Hepatocyte (in vitro differentiated cells): ENCODE measurements around the gene TANC1. TPM values are rescaled to one million over a fixed set of nuclear protein-coding genes. Genes with fewer than 3 reads are reported as not detected.

Source experiments
- DNase-seq: peaks from one replicate; pipeline ENCODE4 v3.0.0-alpha.2; 2016; ENCODE audit warnings: low spot score
- H2AFZ ChIP-seq: fragments of 200-600 bp; sonication (generic); 2 replicates; pipeline ENCODE4 v1.6.0; 2016; ENCODE audit warnings: antibody characterized with exemption, mild to moderate bottlenecking
- H3K27ac ChIP-seq: fragments of 200-600 bp; sonication (generic); 2 replicates; pipeline ENCODE4 v1.5.1; 2016; ENCODE audit warnings: mild to moderate bottlenecking
- H3K27me3 ChIP-seq: fragments of 200-600 bp; sonication (generic); 2 replicates; pipeline ENCODE4 v1.6.1; 2016
- H3K36me3 ChIP-seq: fragments of 200-600 bp; sonication (generic); replicated peaks from 2 replicates; pipeline ENCODE4 v1.5.1; 2016; ENCODE audit warnings: low read depth; ENCODE audit not compliant: insufficient read depth
- H3K4me1 ChIP-seq: fragments of 200-600 bp; sonication (generic); 2 replicates; pipeline ENCODE4 v1.5.1; 2016; ENCODE audit warnings: mild to moderate bottlenecking, moderate library complexity; ENCODE audit not compliant: insufficient read depth
- H3K4me2 ChIP-seq: fragments of 200-600 bp; sonication (generic); 2 replicates; pipeline ENCODE4 v1.6.0; 2016
- H3K4me3 ChIP-seq: fragments of 200-600 bp; sonication (generic); 2 replicates; pipeline ENCODE4 v1.5.1; 2016; ENCODE audit warnings: mild to moderate bottlenecking
- H3K79me2 ChIP-seq: fragments of 200-600 bp; sonication (generic); 2 replicates; pipeline ENCODE4 v1.6.0; 2017; ENCODE audit warnings: mild to moderate bottlenecking
- H3K9me2 ChIP-seq: fragments of 200-600 bp; sonication (generic); replicated peaks from 2 replicates; pipeline ENCODE4 v1.6.0; 2017; ENCODE audit warnings: mild to moderate bottlenecking; ENCODE audit not compliant: insufficient read depth
- H3K9me3 ChIP-seq: fragments of 200-600 bp; sonication (generic); 2 replicates; pipeline ENCODE4 v1.5.1; 2016; ENCODE audit warnings: low read depth, mild to moderate bottlenecking
- H4K20me1 ChIP-seq: fragments of 200-600 bp; sonication (generic); 2 replicates; pipeline ENCODE4 v1.6.0; 2016; ENCODE audit warnings: mild to moderate bottlenecking; ENCODE audit not compliant: insufficient read depth, poor library complexity, severe bottlenecking
- EZH2 ChIP-seq: fragments of 200-600 bp; sonication (generic); IDR thresholded peaks from 2 replicates; pipeline ENCODE4 v1.6.1; 2016; ENCODE audit warnings: antibody characterized with exemption, mild to moderate bottlenecking, borderline replicate concordance
- EZH2phosphoT487 ChIP-seq: fragments of 200-600 bp; sonication (generic); IDR thresholded peaks from one replicate; pipeline ENCODE4 v1.6.1; 2018; ENCODE audit warnings: antibody characterized with exemption, mild to moderate bottlenecking, low read depth, moderate library complexity; ENCODE audit not compliant: unreplicated experiment, severe bottlenecking
- WGBS: methylation state at CpG from one replicate; pipeline ENCODE4 v1.1.6; 2016; ENCODE audit warnings: low lambda C conversion rate; ENCODE audit errors: missing lambda C conversion rate; 5-methylcytosine and 5-hydroxymethylcytosine counted together
- polyA plus RNA-seq: library from polyadenylated mRNA; unstranded; fragments of >200 nt; fragmentation: Nextera tagmentation; extraction: Ambion mirVana; gene quantifications from 2 replicates; pipeline ENCODE4 v1.2.1, GENCODE V29; 2016
- total RNA-seq: library from RNA; depleted of rRNA; stranded (reverse); fragments of >200 nt; gene quantifications from 2 replicates; pipeline ENCODE4 v1.2.3, GENCODE V29; 2014
- TF ChIP-seq, protein P1 (sequence below): fragments of 200-600 bp; sonication (generic); IDR thresholded peaks from 2 replicates; pipeline ENCODE4 v1.5.1; 2016; ENCODE audit warnings: antibody characterized with exemption, mild to moderate bottlenecking; ENCODE audit not compliant: poor library complexity

Gene TANC1
- total and polyA plus RNA-seq, 2 experiments from 2014 or later = 8.3 to 18.5 TPM

DNA sequence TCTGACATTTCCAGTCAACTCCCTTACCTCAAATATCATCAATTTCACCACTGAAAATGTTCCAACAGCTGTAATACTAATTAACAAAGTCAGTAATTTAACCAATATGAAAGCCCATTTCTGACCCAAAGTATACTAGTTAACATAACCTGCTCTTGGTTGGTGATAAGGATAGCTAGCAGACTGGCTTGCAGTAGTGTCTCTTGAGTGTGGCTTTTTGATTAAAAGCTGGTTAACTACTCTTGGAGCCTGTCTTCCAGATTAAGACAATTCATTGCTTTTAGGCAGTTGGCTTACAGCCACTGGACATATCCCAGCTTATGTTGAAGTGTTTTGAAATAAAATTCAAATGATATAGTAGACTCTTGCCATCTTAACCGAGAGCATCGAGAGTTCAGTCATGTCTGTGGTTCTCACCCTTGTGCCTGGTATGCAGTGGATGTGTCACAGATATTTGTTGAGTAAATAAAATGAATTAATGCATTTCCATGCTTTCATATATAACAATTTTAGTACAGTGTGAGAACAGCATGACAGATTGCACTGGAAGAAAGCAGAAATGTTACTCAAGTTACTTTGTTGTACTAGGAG lies 158.1 kb downstream of the TANC1 start:
- Histone ChIP-seq H3K9me2 (no peaks in the 10 kb centered on the region), H3K27ac (no peak overlapping the region), H3K9me3 (no peaks in the 10 kb centered on the region), H3K79me2 (peaks cover 34% of the 10 kb centered on the region), H3K4me3 (no peak overlapping the region), H3K36me3 (no peaks in the 10 kb centered on the region), H4K20me1 (no peaks in the 10 kb centered on the region), H3K4me1 (peaks cover 25% of the 10 kb centered on the region), H2AFZ (no peak overlapping the region), H3K4me2 (no peak overlapping the region), H3K27me3 (no peaks in the 10 kb centered on the region)
- 77% methylated on average over 2 of the region's 2 CpGs for WGBS
- DNase-seq = no peak
- TF ChIP-seq EZH2phosphoT487 = no peak

DNA sequence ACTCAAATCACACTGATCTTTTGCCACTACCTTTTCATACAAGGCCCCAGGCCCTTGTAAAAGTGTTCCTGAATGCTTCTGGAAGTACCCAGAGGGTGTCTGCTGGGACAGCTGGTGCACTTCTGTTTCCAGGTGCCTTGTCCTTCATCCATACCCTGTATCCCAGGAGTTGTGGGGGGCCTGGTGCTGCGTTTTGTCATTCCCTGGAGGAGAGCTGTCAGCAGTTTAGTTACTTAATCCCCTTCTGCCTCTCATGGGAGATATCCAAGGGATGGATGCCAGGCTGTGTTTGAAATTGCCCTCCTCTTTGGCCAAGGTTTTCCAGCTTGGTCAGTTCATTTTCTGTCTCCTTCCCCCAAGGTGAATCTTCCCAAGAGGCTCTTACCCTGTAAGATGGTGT lies 159.8 kb downstream of the TANC1 start:
- H3K79me2 ChIP-seq = peaks cover 19% of the 10 kb centered on the region
- TF ChIP-seq EZH2phosphoT487 (no peak), EZH2 (no peak)
- TF ChIP-seq, protein P1, sequence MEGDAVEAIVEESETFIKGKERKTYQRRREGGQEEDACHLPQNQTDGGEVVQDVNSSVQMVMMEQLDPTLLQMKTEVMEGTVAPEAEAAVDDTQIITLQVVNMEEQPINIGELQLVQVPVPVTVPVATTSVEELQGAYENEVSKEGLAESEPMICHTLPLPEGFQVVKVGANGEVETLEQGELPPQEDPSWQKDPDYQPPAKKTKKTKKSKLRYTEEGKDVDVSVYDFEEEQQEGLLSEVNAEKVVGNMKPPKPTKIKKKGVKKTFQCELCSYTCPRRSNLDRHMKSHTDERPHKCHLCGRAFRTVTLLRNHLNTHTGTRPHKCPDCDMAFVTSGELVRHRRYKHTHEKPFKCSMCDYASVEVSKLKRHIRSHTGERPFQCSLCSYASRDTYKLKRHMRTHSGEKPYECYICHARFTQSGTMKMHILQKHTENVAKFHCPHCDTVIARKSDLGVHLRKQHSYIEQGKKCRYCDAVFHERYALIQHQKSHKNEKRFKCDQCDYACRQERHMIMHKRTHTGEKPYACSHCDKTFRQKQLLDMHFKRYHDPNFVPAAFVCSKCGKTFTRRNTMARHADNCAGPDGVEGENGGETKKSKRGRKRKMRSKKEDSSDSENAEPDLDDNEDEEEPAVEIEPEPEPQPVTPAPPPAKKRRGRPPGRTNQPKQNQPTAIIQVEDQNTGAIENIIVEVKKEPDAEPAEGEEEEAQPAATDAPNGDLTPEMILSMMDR = no peak
- H4K20me1 ChIP-seq = no peaks in the 10 kb centered on the region
- H2AFZ ChIP-seq = no peak overlapping the region
- no peak overlapping the region for H3K4me2 ChIP-seq
- H3K27ac ChIP-seq = no peak overlapping the region
- 78% methylated on average over 1 of the region's 1 CpG for WGBS
- no peaks in the 10 kb centered on the region for H3K9me3 ChIP-seq
- no peak for DNase-seq
- H3K36me3 ChIP-seq = no peaks in the 10 kb centered on the region
- peaks cover 33% of the 10 kb centered on the region for H3K4me1 ChIP-seq
- H3K4me3 ChIP-seq = no peak overlapping the region
- H3K9me2 ChIP-seq = no peaks in the 10 kb centered on the region
- no peaks in the 10 kb centered on the region for H3K27me3 ChIP-seq

DNA sequence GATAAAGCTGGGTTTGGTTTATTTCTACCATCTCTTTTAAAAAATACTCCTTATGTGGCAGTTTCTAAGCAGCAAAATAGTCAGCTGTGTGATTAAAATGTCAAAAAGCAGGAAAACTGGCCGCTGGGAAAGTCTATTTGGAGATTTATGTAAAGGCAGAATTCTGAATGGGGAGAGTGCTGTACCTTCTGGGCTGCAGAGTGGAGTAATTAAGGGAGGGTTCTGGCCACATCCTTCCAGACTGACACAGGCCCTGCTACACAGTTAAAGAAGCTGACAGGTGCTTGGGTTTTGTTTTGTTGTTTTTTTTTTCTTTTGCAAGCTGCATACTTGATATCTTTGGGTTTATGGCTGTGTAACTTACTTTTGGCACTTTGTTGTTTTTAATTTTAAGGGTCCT lies 160.8 kb downstream of the TANC1 start:
- H3K4me2 ChIP-seq = no peak overlapping the region
- H3K27ac ChIP-seq = no peak overlapping the region
- WGBS = 58% methylated on average over 1 of the region's 1 CpG
- TF ChIP-seq EZH2 (no peak), EZH2phosphoT487 (no peak)
- TF ChIP-seq, protein P1 = no peak
- DNase-seq = no peak
- H3K36me3 ChIP-seq = no peaks in the 10 kb centered on the region
- H3K4me1 ChIP-seq = peaks cover 25% of the 10 kb centered on the region
- H3K9me2 ChIP-seq = no peaks in the 10 kb centered on the region
- H3K79me2 ChIP-seq = peaks cover 19% of the 10 kb centered on the region
- H3K4me3 ChIP-seq = no peak overlapping the region
- H3K27me3 ChIP-seq = no peaks in the 10 kb centered on the region
- no peaks in the 10 kb centered on the region for H4K20me1 ChIP-seq
- H3K9me3 ChIP-seq = no peaks in the 10 kb centered on the region
- no peak overlapping the region for H2AFZ ChIP-seq

DNA sequence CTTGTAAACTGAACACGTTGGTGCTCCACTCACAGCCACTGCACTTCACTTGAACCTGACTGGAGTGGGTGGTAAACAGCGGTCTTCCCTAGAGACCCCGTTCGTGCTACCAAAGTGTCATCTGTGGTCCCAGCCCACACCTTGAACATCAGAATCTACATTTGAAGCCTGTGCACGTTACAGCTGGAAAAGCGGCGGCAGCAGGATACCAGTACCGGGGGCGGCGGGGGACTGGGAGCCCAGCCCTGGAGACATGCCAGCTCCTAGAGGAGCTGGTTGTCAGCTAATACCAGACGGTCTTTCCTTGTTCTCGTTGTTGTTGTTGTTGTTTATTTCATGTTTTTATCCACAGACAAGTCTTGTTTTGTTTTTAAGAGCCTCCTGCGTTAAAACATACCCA lies 161.4 kb downstream of the TANC1 start:
- TF ChIP-seq, protein P1 = no peak
- no peak for TF ChIP-seq EZH2
- TF ChIP-seq EZH2phosphoT487 = no peak
- H3K4me1 ChIP-seq = peaks cover 25% of the 10 kb centered on the region

More for the DNA sequence above, 161.4 kb downstream of the TANC1 start:
- Histone ChIP-seq H3K9me3 (no peaks in the 10 kb centered on the region), H3K4me3 (no peak overlapping the region), H3K4me2 (no peak overlapping the region), H3K27ac (no peak overlapping the region), H2AFZ (no peak overlapping the region), H3K79me2 (peaks cover 22% of the 10 kb centered on the region), H3K27me3 (no peaks in the 10 kb centered on the region), H4K20me1 (no peaks in the 10 kb centered on the region), H3K36me3 (no peaks in the 10 kb centered on the region), H3K9me2 (no peaks in the 10 kb centered on the region)
- 74% methylated on average over 13 of the region's 13 CpGs for WGBS
- DNase-seq = no peak
